ENCODE measurements around the gene BCOR.

BCOR gene

DNA sequence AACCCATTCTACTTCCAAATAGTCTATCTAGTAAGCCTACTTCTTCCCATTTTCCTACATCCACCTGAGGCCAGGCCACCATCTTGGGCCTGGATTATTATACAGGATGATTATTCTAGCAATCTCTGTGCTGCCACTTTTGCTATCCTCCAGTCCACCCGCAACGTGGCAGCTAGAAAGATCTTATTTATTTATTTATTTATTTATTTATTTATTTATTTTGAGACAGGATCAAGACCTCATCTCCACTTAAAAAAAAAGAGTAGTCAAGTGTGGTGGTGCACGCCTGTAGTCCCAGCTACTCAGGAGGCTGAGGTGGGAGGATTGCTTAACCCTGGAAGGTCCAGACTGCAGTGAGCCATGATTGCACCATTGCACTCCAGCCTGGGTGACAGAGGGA lies 15.2 kb upstream of the BCOR start:
- no peak overlapping the region for H4K8ac ChIP-seq (ENCODE audit: low read length)
- H3K18ac ChIP-seq (ENCODE audit: low read depth in 1 of 2, low read length in 2 of 2): no peak overlapping the region
- H3K27ac ChIP-seq (ENCODE audit: low read length, poor library complexity, severe bottlenecking): no peak overlapping the region
- H3K4ac ChIP-seq (ENCODE audit: low read depth in 1 of 2, low read length in 2 of 2): no peak overlapping the region
- H3K27me3 ChIP-seq (ENCODE audit: control insufficient read depth in 1 of 2, insufficient read depth in 1 of 2, low read length in 2 of 2): peaks cover 0 to 21% of the 10 kb centered on the region in 2 experiments
- peaks cover 6% of the 10 kb centered on the region for H3K79me1 ChIP-seq (replicated peaks; ENCODE audit: low read length, poor library complexity, severe bottlenecking)
- H2BK15ac ChIP-seq (ENCODE audit: low read depth, poor library complexity, severe bottlenecking): no peak overlapping the region
- no peak overlapping the region for H3K9ac ChIP-seq (ENCODE audit: low read length)
- no peaks in the 10 kb centered on the region for H3K9me3 ChIP-seq (ENCODE audit: control insufficient read depth, low read length)
- no CpG with 5 or more reads among the region's 3 CpGs for WGBS
- peaks cover 5% of the 10 kb centered on the region for H3K4me1 ChIP-seq (ENCODE audit: control insufficient read depth, insufficient read depth, low read depth, low read length)
- H3K4me3 ChIP-seq (ENCODE audit: insufficient read depth in 1 of 2, low read depth in 1 of 2, low read length in 2 of 2): no peak overlapping the region
- no peak overlapping the region for H3K4me2 ChIP-seq (ENCODE audit: low read length, poor library complexity, severe bottlenecking)
- no peak overlapping the region for H2BK120ac ChIP-seq (ENCODE audit: low read depth, low read length)
- no peak overlapping the region for H2AFZ ChIP-seq (ENCODE audit: low read depth, low read length)
- no peak overlapping the region for H2BK12ac ChIP-seq (ENCODE audit: low read length in 2 of 2)
- no peak overlapping the region for H2BK5ac ChIP-seq (ENCODE audit: low read depth, low read length, poor library complexity, severe bottlenecking)
- H4K91ac ChIP-seq (ENCODE audit: low read length): no peak overlapping the region
- no peaks in the 10 kb centered on the region for H3K36me3 ChIP-seq (ENCODE audit: control insufficient read depth in 1 of 2, insufficient read depth in 2 of 2, low read depth in 1 of 2, low read length in 2 of 2)
- no peak overlapping the region for H2AK5ac ChIP-seq (ENCODE audit: low read length, severe bottlenecking)
- no peak for DNase-seq
- H3K14ac ChIP-seq (ENCODE audit: low read length in 2 of 2): no peak overlapping the region
- H3K23ac ChIP-seq (ENCODE audit: low read length in 2 of 2): no peak overlapping the region

- Histone ChIP-seq H3K36me3 (ENCODE audit: control insufficient read depth in 1 of 2, insufficient read depth in 2 of 2, low read depth in 1 of 2, low read length in 2 of 2) (no peaks in the 10 kb centered on the region), H2BK5ac (ENCODE audit: low read depth, low read length, poor library complexity, severe bottlenecking) (no peak overlapping the region), H3K18ac (ENCODE audit: low read depth in 1 of 2, low read length in 2 of 2) (peak overlapping the region in 1 of 2 experiments; percentile 12), H4K91ac (ENCODE audit: low read length) (no peak overlapping the region), H2BK12ac (ENCODE audit: low read length in 2 of 2) (no peak overlapping the region), H3K4me2 (ENCODE audit: low read length, poor library complexity, severe bottlenecking) (no peak overlapping the region), H2BK15ac (ENCODE audit: low read depth, poor library complexity, severe bottlenecking) (no peak overlapping the region), H4K8ac (ENCODE audit: low read length) (no peak overlapping the region), H3K9me3 (ENCODE audit: control insufficient read depth, low read length) (no peaks in the 10 kb centered on the region), H3K23ac (ENCODE audit: low read length in 2 of 2) (no peak overlapping the region), H3K4ac (ENCODE audit: low read depth in 1 of 2, low read length in 2 of 2) (no peak overlapping the region), H2AK5ac (ENCODE audit: low read length, severe bottlenecking) (no peak overlapping the region), H2AFZ (ENCODE audit: low read depth, low read length) (no peak overlapping the region), H3K27ac (ENCODE audit: low read length, poor library complexity, severe bottlenecking) (no peak overlapping the region), H3K9ac (ENCODE audit: low read length) (no peak overlapping the region), H3K4me3 (ENCODE audit: insufficient read depth in 1 of 2, low read depth in 1 of 2, low read length in 2 of 2) (no peak overlapping the region), H2BK120ac (ENCODE audit: low read depth, low read length) (no peak overlapping the region), H3K14ac (ENCODE audit: low read length in 2 of 2) (no peak overlapping the region), H3K27me3 (ENCODE audit: control insufficient read depth in 1 of 2, insufficient read depth in 1 of 2, low read length in 2 of 2) (peaks cover 0 to 25% of the 10 kb centered on the region in 2 experiments), H3K4me1 (ENCODE audit: control insufficient read depth, insufficient read depth, low read depth, low read length) (peaks cover 16% of the 10 kb centered on the region), H3K79me1 (replicated peaks; ENCODE audit: low read length, poor library complexity, severe bottlenecking) (peaks cover 6% of the 10 kb centered on the region)
- 83% methylated on average over 4 of the region's 4 CpGs for WGBS
- DNase-seq: peak; percentile 4
Observed at GRCh38 chrX:40111868-40112267, 14.1 kb upstream of the BCOR start.

- no peaks in the 10 kb centered on the region for H3K9me3 ChIP-seq (ENCODE audit: control insufficient read depth, low read length)
- H3K9ac ChIP-seq (ENCODE audit: low read length): peak overlapping the region; percentile 62
- H4K91ac ChIP-seq (ENCODE audit: low read length): no peak overlapping the region
- H2AK5ac ChIP-seq (ENCODE audit: low read length, severe bottlenecking): no peak overlapping the region
- H3K4ac ChIP-seq (ENCODE audit: low read depth in 1 of 2, low read length in 2 of 2): peak overlapping the region; percentile 51 to 81
- no peak overlapping the region for H4K8ac ChIP-seq (ENCODE audit: low read length)
- peaks cover 2% of the 10 kb centered on the region for H3K79me1 ChIP-seq (replicated peaks; ENCODE audit: low read length, poor library complexity, severe bottlenecking)
- no peak overlapping the region for H2AFZ ChIP-seq (ENCODE audit: low read depth, low read length)
- no peaks in the 10 kb centered on the region for H3K36me3 ChIP-seq (ENCODE audit: control insufficient read depth in 1 of 2, insufficient read depth in 2 of 2, low read depth in 1 of 2, low read length in 2 of 2)
- no peak overlapping the region for H2BK12ac ChIP-seq (ENCODE audit: low read length in 2 of 2)
- peak; percentile 78 for DNase-seq
- H3K23ac ChIP-seq (ENCODE audit: low read length in 2 of 2): no peak overlapping the region
- H3K18ac ChIP-seq (ENCODE audit: low read depth in 1 of 2, low read length in 2 of 2): peak overlapping the region; percentile 52 to 79
- H3K27ac ChIP-seq (ENCODE audit: low read length, poor library complexity, severe bottlenecking): peak overlapping the region; percentile 68
- H2BK120ac ChIP-seq (ENCODE audit: low read depth, low read length): peak overlapping the region; percentile 73
- H3K14ac ChIP-seq (ENCODE audit: low read length in 2 of 2): peak overlapping the region in 1 of 2 experiments; percentile 48
- H2BK15ac ChIP-seq (ENCODE audit: low read depth, poor library complexity, severe bottlenecking): peak overlapping the region; percentile 52
- peak overlapping the region; percentile 79 for H2BK5ac ChIP-seq (ENCODE audit: low read depth, low read length, poor library complexity, severe bottlenecking)
- peaks cover 25% of the 10 kb centered on the region for H3K4me1 ChIP-seq (ENCODE audit: control insufficient read depth, insufficient read depth, low read depth, low read length)
- peaks cover 0 to 18% of the 10 kb centered on the region in 2 experiments for H3K27me3 ChIP-seq (ENCODE audit: control insufficient read depth in 1 of 2, insufficient read depth in 1 of 2, low read length in 2 of 2)
- peak overlapping the region; percentile 74 for H3K4me2 ChIP-seq (ENCODE audit: low read length, poor library complexity, severe bottlenecking)
- 0% methylated on average over 17 of the region's 84 CpGs for WGBS
- peak overlapping the region; percentile 59 to 72 for H3K4me3 ChIP-seq (ENCODE audit: insufficient read depth in 1 of 2, low read depth in 1 of 2, low read length in 2 of 2)
Observed at GRCh38 chrX:40109288-40110008, 11.7 kb upstream of the BCOR start.

- Histone ChIP-seq H2AFZ (ENCODE audit: low read depth, low read length) (no peak overlapping the region), H3K27me3 (ENCODE audit: control insufficient read depth in 1 of 2, insufficient read depth in 1 of 2, low read length in 2 of 2) (peaks cover 0 to 18% of the 10 kb centered on the region in 2 experiments), H3K14ac (ENCODE audit: low read length in 2 of 2) (no peak overlapping the region), H3K18ac (ENCODE audit: low read depth in 1 of 2, low read length in 2 of 2) (peak overlapping the region; percentile 75 to 79), H2BK5ac (ENCODE audit: low read depth, low read length, poor library complexity, severe bottlenecking) (peak overlapping the region; percentile 79), H2BK15ac (ENCODE audit: low read depth, poor library complexity, severe bottlenecking) (no peak overlapping the region), H3K23ac (ENCODE audit: low read length in 2 of 2) (no peak overlapping the region), H3K4ac (ENCODE audit: low read depth in 1 of 2, low read length in 2 of 2) (peak overlapping the region in 1 of 2 experiments; percentile 79), H4K91ac (ENCODE audit: low read length) (peak overlapping the region; percentile 86), H4K8ac (ENCODE audit: low read length) (peak overlapping the region; percentile 88), H3K4me2 (ENCODE audit: low read length, poor library complexity, severe bottlenecking) (peak overlapping the region; percentile 74), H2BK12ac (ENCODE audit: low read length in 2 of 2) (peak overlapping the region in 1 of 2 experiments; percentile 45), H2BK120ac (ENCODE audit: low read depth, low read length) (peak overlapping the region; percentile 73), H3K27ac (ENCODE audit: low read length, poor library complexity, severe bottlenecking) (peak overlapping the region; percentile 93), H3K9me3 (ENCODE audit: control insufficient read depth, low read length) (no peaks in the 10 kb centered on the region), H3K4me3 (ENCODE audit: insufficient read depth in 1 of 2, low read depth in 1 of 2, low read length in 2 of 2) (peak overlapping the region; percentile 59 to 72), H3K79me1 (replicated peaks; ENCODE audit: low read length, poor library complexity, severe bottlenecking) (peaks cover 2% of the 10 kb centered on the region), H2AK5ac (ENCODE audit: low read length, severe bottlenecking) (no peak overlapping the region), H3K4me1 (ENCODE audit: control insufficient read depth, insufficient read depth, low read depth, low read length) (peaks cover 26% of the 10 kb centered on the region), H3K9ac (ENCODE audit: low read length) (peak overlapping the region; percentile 62), H3K36me3 (ENCODE audit: control insufficient read depth in 1 of 2, insufficient read depth in 2 of 2, low read depth in 1 of 2, low read length in 2 of 2) (no peaks in the 10 kb centered on the region)
- DNase-seq: peak; percentile 85
- WGBS: 0% methylated on average over 3 of the region's 48 CpGs
Observed at GRCh38 chrX:40108959-40109287, 11.2 kb upstream of the BCOR start.

Measured in mesenchymal stem cell (in vitro differentiated cells and primary cell).